ENCODE measurements around the gene COPS3. TPM values are rescaled to one million over a fixed set of nuclear protein-coding genes. Genes with fewer than 3 reads are reported as not detected.

Gene COPS3
- total and polyA plus RNA-seq, 9 of the 15 experiments (the other 6 are each of a cell fraction or from before 2014, with no cell fraction given), result 92.4 to 295 (median 167) TPM

DNA sequence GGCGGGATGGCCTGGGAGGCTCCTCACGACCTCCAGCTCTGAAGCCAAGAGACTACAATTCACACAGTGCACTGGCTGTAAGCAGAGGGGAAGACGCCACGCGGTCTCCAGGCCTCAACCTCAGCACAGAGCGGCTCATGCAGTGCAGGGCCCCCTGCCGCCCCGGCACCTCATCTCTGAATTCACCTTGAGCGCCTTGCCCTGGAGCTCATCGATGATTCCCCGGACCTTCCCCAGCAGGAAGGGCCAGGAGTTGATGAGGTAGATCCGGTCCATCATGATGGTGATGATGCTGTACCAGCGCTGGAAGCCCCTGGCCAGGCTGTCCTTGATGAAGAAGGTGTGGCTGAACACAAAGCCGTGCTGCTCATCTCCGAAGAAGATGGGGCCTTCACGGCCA, 57.3 kb downstream of the COPS3 start (continued):
- TF ChIP-seq, protein P1, sequence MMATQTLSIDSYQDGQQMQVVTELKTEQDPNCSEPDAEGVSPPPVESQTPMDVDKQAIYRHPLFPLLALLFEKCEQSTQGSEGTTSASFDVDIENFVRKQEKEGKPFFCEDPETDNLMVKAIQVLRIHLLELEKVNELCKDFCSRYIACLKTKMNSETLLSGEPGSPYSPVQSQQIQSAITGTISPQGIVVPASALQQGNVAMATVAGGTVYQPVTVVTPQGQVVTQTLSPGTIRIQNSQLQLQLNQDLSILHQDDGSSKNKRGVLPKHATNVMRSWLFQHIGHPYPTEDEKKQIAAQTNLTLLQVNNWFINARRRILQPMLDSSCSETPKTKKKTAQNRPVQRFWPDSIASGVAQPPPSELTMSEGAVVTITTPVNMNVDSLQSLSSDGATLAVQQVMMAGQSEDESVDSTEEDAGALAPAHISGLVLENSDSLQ (IDR thresholded peaks at IDR 0.05), result no peak
- TF ChIP-seq ZNF668 (CRISPR knock-in tag; IDR thresholded peaks at IDR 0.05), result no peak
- TF ChIP-seq RBM14 (IDR thresholded peaks at IDR 0.05; ENCODE audit: borderline replicate concordance, insufficient read depth, low read depth, low read length), result no peak
- no peak for TF ChIP-seq GATAD2B (IDR thresholded peaks at IDR 0.05; ENCODE audit: borderline replicate concordance)
- TF ChIP-seq ZFP1 (CRISPR knock-in tag; IDR thresholded peaks at IDR 0.05), result no peak
- TF ChIP-seq ZNF584 (CRISPR knock-in tag; IDR thresholded peaks at IDR 0.05; ENCODE audit: low read depth), result no peak
- TF ChIP-seq, protein P2, sequence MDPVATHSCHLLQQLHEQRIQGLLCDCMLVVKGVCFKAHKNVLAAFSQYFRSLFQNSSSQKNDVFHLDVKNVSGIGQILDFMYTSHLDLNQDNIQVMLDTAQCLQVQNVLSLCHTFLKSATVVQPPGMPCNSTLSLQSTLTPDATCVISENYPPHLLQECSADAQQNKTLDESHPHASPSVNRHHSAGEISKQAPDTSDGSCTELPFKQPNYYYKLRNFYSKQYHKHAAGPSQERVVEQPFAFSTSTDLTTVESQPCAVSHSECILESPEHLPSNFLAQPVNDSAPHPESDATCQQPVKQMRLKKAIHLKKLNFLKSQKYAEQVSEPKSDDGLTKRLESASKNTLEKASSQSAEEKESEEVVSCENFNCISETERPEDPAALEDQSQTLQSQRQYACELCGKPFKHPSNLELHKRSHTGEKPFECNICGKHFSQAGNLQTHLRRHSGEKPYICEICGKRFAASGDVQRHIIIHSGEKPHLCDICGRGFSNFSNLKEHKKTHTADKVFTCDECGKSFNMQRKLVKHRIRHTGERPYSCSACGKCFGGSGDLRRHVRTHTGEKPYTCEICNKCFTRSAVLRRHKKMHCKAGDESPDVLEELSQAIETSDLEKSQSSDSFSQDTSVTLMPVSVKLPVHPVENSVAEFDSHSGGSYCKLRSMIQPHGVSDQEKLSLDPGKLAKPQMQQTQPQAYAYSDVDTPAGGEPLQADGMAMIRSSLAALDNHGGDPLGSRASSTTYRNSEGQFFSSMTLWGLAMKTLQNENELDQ (CRISPR knock-in tag; IDR thresholded peaks at IDR 0.05; ENCODE audit: borderline replicate concordance), result no peak
- TF ChIP-seq, protein P3, sequence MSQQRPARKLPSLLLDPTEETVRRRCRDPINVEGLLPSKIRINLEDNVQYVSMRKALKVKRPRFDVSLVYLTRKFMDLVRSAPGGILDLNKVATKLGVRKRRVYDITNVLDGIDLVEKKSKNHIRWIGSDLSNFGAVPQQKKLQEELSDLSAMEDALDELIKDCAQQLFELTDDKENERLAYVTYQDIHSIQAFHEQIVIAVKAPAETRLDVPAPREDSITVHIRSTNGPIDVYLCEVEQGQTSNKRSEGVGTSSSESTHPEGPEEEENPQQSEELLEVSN (IDR thresholded peaks at IDR 0.05; ENCODE audit: borderline replicate concordance in 1 of 2, extremely low read depth in 1 of 2, insufficient read depth in 1 of 2, insufficient read length in 1 of 2, low read depth in 1 of 2, low read length in 1 of 2, poor library complexity in 1 of 2, severe bottlenecking in 1 of 2), result no peak

All from K562 (cell line).